K562 treated with DMSO at 1 percent for 48 hours (cell line): Measurements from ENCODE around the gene GLRX5. TPM values are rescaled to one million over a fixed set of nuclear protein-coding genes. Genes with fewer than 3 reads are reported as not detected.

Experiments
- total RNA-seq: library from RNA; unstranded; fragments of 300-600 nt; gene quantifications from 2 replicates; pipeline ENCODE4 v1.2.3, GENCODE V29; 2022; ENCODE audit warnings: low replicate concordance; ENCODE audit errors: extremely low read depth

The GLRX5 gene
- not detected in 2 replicates for total RNA-seq

DNA sequence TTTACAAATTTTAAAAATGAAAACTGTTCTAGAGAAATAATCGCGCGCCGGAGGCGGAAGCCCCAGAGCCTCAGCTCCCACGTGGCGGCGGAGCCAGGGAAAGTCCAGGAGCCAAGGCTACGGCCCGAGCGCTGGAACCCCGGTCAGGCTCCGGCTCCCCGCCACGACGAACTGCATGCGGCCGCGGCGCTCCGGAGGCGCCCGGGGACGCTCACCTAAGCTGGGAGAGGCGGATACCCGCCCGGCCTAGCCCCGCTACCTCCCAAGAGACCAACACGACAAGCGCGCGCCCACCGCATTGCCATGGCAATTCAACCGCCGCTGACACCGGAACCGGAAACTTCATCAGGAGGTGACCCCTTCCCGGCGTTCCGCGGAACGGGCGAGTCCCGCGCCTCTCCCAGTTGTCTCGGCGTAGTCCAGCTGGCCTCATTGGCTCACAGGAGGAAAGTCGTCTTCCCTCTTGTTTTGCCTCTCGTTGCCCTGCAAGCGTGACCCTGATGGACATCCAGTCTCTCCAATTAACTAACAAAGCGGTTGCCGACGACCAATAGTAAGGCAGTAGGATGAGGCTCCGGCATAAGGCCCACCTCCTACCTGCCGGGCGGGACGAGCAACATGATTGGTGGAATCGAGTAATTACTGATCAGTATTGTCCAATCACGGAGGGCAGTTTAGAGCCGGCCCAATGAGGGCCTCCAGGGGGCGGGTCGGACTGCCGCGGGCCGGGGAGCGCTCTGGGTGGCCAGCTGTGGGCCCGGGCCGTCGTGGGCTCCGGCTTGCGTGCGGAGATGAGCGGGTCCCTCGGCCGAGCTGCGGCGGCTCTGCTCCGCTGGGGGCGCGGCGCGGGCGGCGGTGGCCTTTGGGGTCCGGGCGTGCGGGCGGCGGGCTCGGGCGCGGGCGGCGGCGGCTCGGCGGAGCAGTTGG is at the start of gene GLRX5:
Gene GLRX5, plus strand, starts transcription at position 752 of the 927 bp plus-strand sequence. Its CDS starts 40 bp downstream, at position 792.

DNA sequence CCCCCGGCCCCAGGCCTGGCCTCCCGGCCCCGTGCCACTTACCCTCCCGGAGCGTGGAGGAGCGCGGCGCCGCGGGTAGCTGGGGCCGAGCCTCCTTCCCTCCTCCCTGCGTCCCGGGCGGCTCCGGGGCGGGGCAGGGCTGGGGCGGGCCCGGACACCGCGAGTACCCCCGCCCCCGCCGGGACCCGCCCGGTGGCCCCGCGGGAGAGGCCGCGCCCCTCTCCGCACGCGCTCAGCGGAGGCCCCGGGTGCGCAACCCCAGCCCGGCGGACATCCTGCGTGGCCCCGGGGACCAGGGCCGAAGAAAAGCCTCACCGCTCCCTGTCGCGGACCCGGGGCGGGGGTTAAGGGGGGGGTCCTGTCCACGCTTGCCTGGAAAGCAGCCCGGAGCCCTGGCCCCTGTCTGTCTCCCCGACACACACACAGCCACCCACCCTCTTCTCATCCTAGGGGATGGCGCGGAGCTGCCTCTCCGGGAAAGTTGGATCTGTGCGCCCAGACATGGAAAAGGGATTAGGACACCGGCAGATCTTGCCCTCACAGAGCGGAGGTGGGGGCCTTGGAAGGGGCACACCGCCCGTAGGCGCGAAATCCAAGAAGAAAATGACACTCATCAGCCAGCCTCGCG is 18.2 kb upstream of the GLRX5 start, which contains the start of gene SYNE3:
Gene SYNE3, minus strand, starts transcription at position 97 of the 628 bp plus-strand sequence. CDS start 40,829 bp downstream, outside the sequence.

Other genes starting within 250 kb of the GLRX5 start
- gene CLMN, start 215.1 kb upstream of the GLRX5 start, total RNA-seq, result not detected in 2 replicates
- not detected in 2 replicates for gene SYNE3, start 18.4 kb upstream of the GLRX5 start, total RNA-seq
- not detected in 2 replicates for gene TCL1B, start 151.4 kb downstream of the GLRX5 start, total RNA-seq
- gene TCL1A, start 179.1 kb downstream of the GLRX5 start, total RNA-seq, result not detected in 2 replicates